Astrocyte (in vitro differentiated cells and primary cell): ENCODE results near the gene SYCE3. TPM values are rescaled to one million over a fixed set of nuclear protein-coding genes. Genes with fewer than 3 reads are reported as not detected.
A peak's percentile ranks its signal among the peaks of the same experiment; 100 is the strongest.

Experiments used
- DNase-seq: peaks from one replicate; pipeline ENCODE4 v3.0.0-alpha.2; 2010; ENCODE audit warnings: low read depth
- FAIRE-seq: peaks from 2 replicates; lab custom pipeline; 2011; peaks lifted over from hg19 to GRCh38; lab: Jason Lieb, UNC
- H2AFZ ChIP-seq: 2 replicates; pipeline ENCODE4 v1.6.0; 2012; ENCODE audit warnings: low read depth, low read length, inconsistent platforms
- H3K27ac ChIP-seq: 2 replicates; pipeline ENCODE4 v1.5.1; 2011; ENCODE audit warnings: low read depth, low read length, inconsistent platforms
- H3K27me3 ChIP-seq: 2 replicates; pipeline ENCODE4 v1.6.0; 2011; ENCODE audit warnings: low read length, inconsistent platforms; ENCODE audit not compliant: insufficient read depth
- H3K36me3 ChIP-seq: 2 replicates; pipeline ENCODE4 v1.5.1; 2011; ENCODE audit warnings: low read length, inconsistent platforms; ENCODE audit not compliant: insufficient read depth
- H3K4me1 ChIP-seq: 2 replicates; pipeline ENCODE4 v1.5.1; 2011; ENCODE audit warnings: low read length, inconsistent platforms; ENCODE audit not compliant: insufficient read depth
- H3K4me2 ChIP-seq: 2 replicates; pipeline ENCODE4 v1.6.0; 2012; ENCODE audit warnings: low read length, inconsistent platforms
- H3K4me3 ChIP-seq: 2 replicates; pipeline ENCODE4 v1.5.1; 2011; ENCODE audit warnings: low read depth, mild to moderate bottlenecking, low read length, inconsistent platforms; ENCODE audit not compliant: insufficient read depth
- H3K79me2 ChIP-seq: 2 replicates; pipeline ENCODE4 v1.6.0; 2012; ENCODE audit warnings: mild to moderate bottlenecking, low read length, inconsistent platforms; ENCODE audit not compliant: insufficient read depth
- H3K9ac ChIP-seq: 2 replicates; pipeline ENCODE4 v1.6.0; 2012; ENCODE audit warnings: mild to moderate bottlenecking, low read length, inconsistent platforms
- H3K9me3 ChIP-seq: 2 replicates; pipeline ENCODE4 v1.5.1; 2012; ENCODE audit warnings: low read depth, mild to moderate bottlenecking, low read length, inconsistent platforms; ENCODE audit not compliant: insufficient read depth
- H4K20me1 ChIP-seq: 2 replicates; pipeline ENCODE4 v1.6.0; 2012; ENCODE audit warnings: low read length, inconsistent platforms; ENCODE audit not compliant: insufficient read depth
- H3K27ac Mint-ChIP-seq: one replicate; pipeline ENCODE4 v1.8.0; 2021; ENCODE audit warnings: mild to moderate bottlenecking, mixed read lengths; ENCODE audit not compliant: unreplicated experiment
- H3K27me3 Mint-ChIP-seq: one replicate; pipeline ENCODE4 v1.8.0; 2021; ENCODE audit warnings: low read depth, mixed read lengths; ENCODE audit not compliant: unreplicated experiment
- H3K36me3 Mint-ChIP-seq: one replicate; pipeline ENCODE4 v1.8.0; 2021; ENCODE audit warnings: low read depth, mixed read lengths; ENCODE audit not compliant: unreplicated experiment
- H3K4me1 Mint-ChIP-seq: one replicate; pipeline ENCODE4 v1.8.0; 2021; ENCODE audit warnings: low read depth, mixed read lengths; ENCODE audit not compliant: unreplicated experiment
- H3K4me3 Mint-ChIP-seq: one replicate; pipeline ENCODE4 v1.8.0; 2021; ENCODE audit warnings: mild to moderate bottlenecking, moderate library complexity, mixed read lengths; ENCODE audit not compliant: unreplicated experiment
- H3K9me3 Mint-ChIP-seq: one replicate; pipeline ENCODE4 v1.8.0; 2021; ENCODE audit warnings: mild to moderate bottlenecking, mixed read lengths; ENCODE audit not compliant: unreplicated experiment
- CTCF ChIP-seq: IDR thresholded peaks from 2 replicates; pipeline ENCODE4 v1.5.1; 2011; ENCODE audit warnings: low read depth, mild to moderate bottlenecking, inconsistent platforms, low read length, moderate library complexity; ENCODE audit not compliant: insufficient read depth
- EZH2 ChIP-seq: IDR thresholded peaks from 2 replicates; pipeline ENCODE4 v1.6.1; 2012; ENCODE audit warnings: mild to moderate bottlenecking, low read length, inconsistent platforms; ENCODE audit not compliant: insufficient read depth
- total RNA-seq: library from RNA; stranded (reverse); gene quantifications from 2 replicates; pipeline ENCODE4 v1.2.1, GENCODE V29; 2021

The SYCE3 gene
- total RNA-seq, 1 donor from 2014 or later: not detected

DNA sequence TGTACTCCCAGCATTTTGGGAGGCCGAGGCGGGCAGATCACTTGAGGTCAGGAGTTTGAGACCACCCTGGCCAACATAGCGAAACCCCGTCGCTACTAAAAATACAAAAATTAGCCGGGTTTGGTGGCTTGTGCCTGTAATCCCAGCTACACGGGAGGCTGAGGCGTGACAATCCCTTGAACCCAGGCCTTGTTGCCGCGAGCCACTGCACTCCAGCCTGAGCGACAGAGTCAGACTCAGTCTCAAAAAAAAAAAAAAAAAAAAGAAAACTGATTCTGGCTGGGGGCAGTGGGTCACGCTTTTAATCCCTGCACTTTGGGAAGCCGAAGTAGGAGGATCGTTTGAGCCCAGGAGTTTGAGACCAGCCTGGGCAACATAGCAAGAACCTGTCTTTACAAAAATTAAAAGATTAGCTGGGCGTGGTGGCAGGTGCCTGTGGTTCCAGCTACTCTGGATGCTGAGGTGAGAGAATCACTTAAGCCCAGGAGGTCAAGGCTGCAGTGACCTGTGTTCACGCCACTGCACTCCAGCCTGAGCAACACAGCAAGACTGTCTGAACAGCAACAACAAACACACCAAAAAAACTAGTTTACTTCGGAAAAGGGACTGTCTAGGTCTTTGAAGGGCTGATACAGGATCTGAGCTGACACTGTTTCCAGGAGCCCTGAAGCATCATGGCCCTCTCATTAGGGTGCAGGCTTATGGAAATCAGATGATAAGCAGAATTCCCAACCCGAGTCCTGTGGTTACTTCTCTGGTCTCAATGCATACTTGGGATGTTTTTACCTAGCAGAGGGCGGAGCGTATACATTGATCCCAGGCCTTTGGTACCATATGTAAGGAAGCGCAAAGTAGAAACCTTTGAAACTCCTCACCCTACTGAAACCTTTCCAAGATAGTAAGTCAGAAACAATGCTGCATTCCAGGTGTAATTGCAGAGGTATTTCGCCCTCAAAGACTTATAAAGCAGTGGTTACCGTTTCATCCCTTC, 21.7 kb upstream of the SYCE3 start:
- peaks cover 17% of the 10 kb centered on the region for H3K27me3 Mint-ChIP-seq
- peaks cover 4% of the 10 kb centered on the region for H3K9me3 Mint-ChIP-seq
- no peak for FAIRE-seq

GRCh38 chr22:50583294-50583861, 20.7 kb upstream of the SYCE3 start:
- H4K20me1 ChIP-seq: no peaks in the 10 kb centered on the region
- H3K4me1 Mint-ChIP-seq: peaks cover 3% of the 10 kb centered on the region

More for the DNA sequence above, 21.7 kb upstream of the SYCE3 start:
- no peak overlapping the region for H2AFZ ChIP-seq
- H3K27me3 ChIP-seq: no peaks in the 10 kb centered on the region
- TF ChIP-seq EZH2 (no peak), CTCF (no peak)
- peaks cover 11% of the 10 kb centered on the region for H3K4me1 ChIP-seq
- peak overlapping the region; percentile 86 for H3K4me3 Mint-ChIP-seq
- no peaks in the 10 kb centered on the region for H4K20me1 ChIP-seq
- H3K9me3 ChIP-seq: no peaks in the 10 kb centered on the region
- no peak overlapping the region for H3K4me2 ChIP-seq
- H3K79me2 ChIP-seq: peaks cover 6% of the 10 kb centered on the region
- no peak for DNase-seq
- no peak overlapping the region for H3K9ac ChIP-seq
- no peaks in the 10 kb centered on the region for H3K36me3 ChIP-seq
- peak overlapping the region; percentile 15 for H3K27ac Mint-ChIP-seq
- no peak overlapping the region for H3K4me3 ChIP-seq
- peaks cover 1% of the 10 kb centered on the region for H3K4me1 Mint-ChIP-seq
- no peak overlapping the region for H3K27ac ChIP-seq
- H3K36me3 Mint-ChIP-seq: peaks cover 5% of the 10 kb centered on the region

More at GRCh38 chr22:50583294-50583861, 20.7 kb upstream of the SYCE3 start:
- TF ChIP-seq EZH2: no peak
- no peak for TF ChIP-seq CTCF
- H3K9me3 Mint-ChIP-seq: peaks cover 1% of the 10 kb centered on the region
- peaks cover 17% of the 10 kb centered on the region for H3K27me3 Mint-ChIP-seq
- Histone ChIP-seq H3K36me3 (no peaks in the 10 kb centered on the region), H3K4me3 (peak overlapping the region; percentile 75), H3K4me1 (peaks cover 11% of the 10 kb centered on the region), H3K27ac (no peak overlapping the region), H3K79me2 (peaks cover 6% of the 10 kb centered on the region), H3K27me3 (peaks cover under 1% of the 10 kb centered on the region), H3K9me3 (no peaks in the 10 kb centered on the region), H2AFZ (peak overlapping the region; percentile 78), H3K9ac (peak overlapping the region; percentile 81), H3K4me2 (peak overlapping the region; percentile 97)
- peak overlapping the region; percentile 15 for H3K27ac Mint-ChIP-seq
- DNase-seq (no peak), FAIRE-seq (no peak)
- peak overlapping the region; percentile 86 for H3K4me3 Mint-ChIP-seq
- H3K36me3 Mint-ChIP-seq: peaks cover 5% of the 10 kb centered on the region
